SK-N-SH (cell line): Measurements from ENCODE around the gene CMTM2. TPM values are rescaled to one million over a fixed set of nuclear protein-coding genes. Genes with fewer than 3 reads are reported as not detected.

Experiments used
- CTCF ChIA-PET: fragments of 300-600, 350-600 bp; formaldehyde crosslinking; extraction: SDS; loops from one replicate; lab custom pipeline; 2021; lab: Yijun Ruan, JAX
- POLR2A ChIA-PET: fragments of 350-600 bp; sonication (Branson Sonifier 250); formaldehyde crosslinking; extraction: SDS; loops from one replicate; lab custom pipeline; 2020; ENCODE audit warnings: antibody characterized with exemption, inconsistent platforms; lab: Yijun Ruan, JAX
- DNase-seq: peaks from one replicate; pipeline ENCODE4 v3.0.0; 2012
- H2AFZ ChIP-seq: fragments of 200-600 bp; sonication (generic); 2 replicates; pipeline ENCODE4 v1.8.1; 2016; ENCODE audit warnings: antibody characterized with exemption, mild to moderate bottlenecking, low read depth
- H3F3A ChIP-seq: fragments of 200-600 bp; sonication (generic); replicated peaks from 2 replicates; pipeline ENCODE3; 2016; ENCODE audit warnings: antibody characterized with exemption, mild to moderate bottlenecking; ENCODE audit not compliant: insufficient read depth
- H3K27ac ChIP-seq, 2 experiments: fragments of 200-500 bp in 1 of 2; fragments of 200-600 bp in 1 of 2; sonication (Bioruptor generic) in 1 of 2; sonication (generic), shearing (Covaris generic) in 1 of 2; 2 replicates each; pipeline versions ENCODE4 v1.5.1 to v1.6.1; 2014 to 2016; ENCODE audit warnings: low read depth in 2 of 2, inconsistent platforms in 1 of 2, low read length in 1 of 2, mild to moderate bottlenecking in 1 of 2, mixed read lengths in 1 of 2
- H3K27me3 ChIP-seq: fragments of 200-600 bp; sonication (generic), shearing (Covaris generic); 2 replicates; pipeline ENCODE4 v1.6.1; 2016; ENCODE audit warnings: mixed run types; ENCODE audit not compliant: insufficient read depth
- H3K36me3 ChIP-seq, 2 experiments: fragments of 200-500 bp in 1 of 2; fragments of 200-600 bp in 1 of 2; sonication (Bioruptor generic) in 1 of 2; sonication (generic) in 1 of 2; replicated peaks in 1 of 2; 2 replicates each; pipeline versions ENCODE3 to v1.5.1; 2014 to 2016; ENCODE audit warnings: low read length in 1 of 2, mild to moderate bottlenecking in 1 of 2; ENCODE audit not compliant: insufficient read depth in 2 of 2, control insufficient read depth in 1 of 2
- H3K4me1 ChIP-seq, 2 experiments: fragments of 200-500 bp in 1 of 2; fragments of 200-600 bp in 1 of 2; sonication (Bioruptor generic) in 1 of 2; sonication (generic), shearing (Covaris generic) in 1 of 2; 2 replicates each; pipeline versions ENCODE4 v1.5.1 to v1.6.1; 2014 to 2016; ENCODE audit warnings: low read depth in 1 of 2, low read length in 1 of 2, mixed run types in 1 of 2; ENCODE audit not compliant: insufficient read depth in 2 of 2, control insufficient read depth in 1 of 2
- H3K4me2 ChIP-seq: fragments of 200-600 bp; sonication (generic), shearing (Covaris generic); 2 replicates; pipeline ENCODE4 v1.6.1; 2017; ENCODE audit warnings: mixed run types
- H3K4me3 ChIP-seq, 2 experiments: fragments of 200-500 bp in 1 of 2; fragments of 200-600 bp in 1 of 2; sonication (Bioruptor generic) in 1 of 2; sonication (generic), shearing (Covaris generic) in 1 of 2; 2 replicates each; pipeline versions ENCODE4 v1.5.1 to v1.8.1; 2014 to 2016; ENCODE audit warnings: low read depth in 2 of 2, inconsistent platforms in 1 of 2, low read length in 1 of 2, mild to moderate bottlenecking in 1 of 2, mixed read lengths in 1 of 2, moderate library complexity in 1 of 2
- H3K79me2 ChIP-seq: fragments of 200-600 bp; sonication (generic); 2 replicates; pipeline ENCODE4 v1.8.1; 2017; ENCODE audit warnings: mild to moderate bottlenecking; ENCODE audit not compliant: insufficient read depth
- H3K9ac ChIP-seq: fragments of 200-600 bp; sonication (generic); 2 replicates; pipeline ENCODE4 v1.6.1; 2017; ENCODE audit warnings: mixed run types
- H3K9me2 ChIP-seq: fragments of 200-600 bp; sonication (generic); 2 replicates; pipeline ENCODE4 v1.6.1; 2017; ENCODE audit warnings: mixed run types
- H3K9me3 ChIP-seq: fragments of 200-600 bp; sonication (generic); 2 replicates; pipeline ENCODE4 v1.6.1; 2017; ENCODE audit warnings: mixed run types, mild to moderate bottlenecking, moderate library complexity
- H4K20me1 ChIP-seq: fragments of 200-600 bp; sonication (generic); 2 replicates; pipeline ENCODE4 v1.6.1; 2017; ENCODE audit warnings: mild to moderate bottlenecking, mixed run types; ENCODE audit not compliant: insufficient read depth
- CHD2 ChIP-seq: fragments of 150-350 bp; IDR thresholded peaks from 2 replicates; pipeline ENCODE4 v1.6.1; 2018; ENCODE audit warnings: low read length; ENCODE audit not compliant: partially characterized antibody
- CTCF ChIP-seq: fragments of 200-600 bp; sonication (generic); IDR thresholded peaks from 2 replicates; pipeline ENCODE4 v1.6.1; 2017; ENCODE audit warnings: antibody characterized with exemption, mild to moderate bottlenecking, moderate library complexity
- ELF1 ChIP-seq: IDR thresholded peaks from 2 replicates; pipeline ENCODE4 v1.4.0; 2012
- EP300 ChIP-seq, 2 experiments: IDR thresholded peaks; 2 replicates each; pipeline versions ENCODE4 v1.4.0 to v1.6.1; 2012; ENCODE audit warnings: borderline replicate concordance in 1 of 2, low read depth in 1 of 2, low read length in 1 of 2
- FOSL2 ChIP-seq: IDR thresholded peaks from 2 replicates; pipeline ENCODE4 v1.4.0; 2012; ENCODE audit warnings: low read depth, mild to moderate bottlenecking, moderate library complexity, borderline replicate concordance
- FOXJ3 ChIP-seq: sonication (generic); formaldehyde crosslinking; IDR thresholded peaks from 2 replicates; pipeline ENCODE4 v1.5.1; 2020; ENCODE audit warnings: mild to moderate bottlenecking, missing genetic modification reagents
- FOXM1 ChIP-seq: IDR thresholded peaks from 2 replicates; pipeline ENCODE4 v1.4.0; 2012; ENCODE audit warnings: low read depth, mild to moderate bottlenecking
- GABPA ChIP-seq: IDR thresholded peaks from 2 replicates; pipeline ENCODE4 v1.4.0; 2012; ENCODE audit warnings: low read depth, mild to moderate bottlenecking
- IRF3 ChIP-seq: fragments of 150-350 bp; IDR thresholded peaks from 2 replicates; pipeline ENCODE4 v1.6.1; 2016; ENCODE audit warnings: mild to moderate bottlenecking, low read depth, low read length
- MAX ChIP-seq: IDR thresholded peaks from 2 replicates; pipeline ENCODE4 v1.4.0; 2012; ENCODE audit warnings: low read depth
- MEF2A ChIP-seq: IDR thresholded peaks from 2 replicates; pipeline ENCODE4 v1.4.0; 2012; ENCODE audit warnings: low read depth, borderline replicate concordance
- NFIC ChIP-seq: IDR thresholded peaks from 2 replicates; pipeline ENCODE4 v1.4.0; 2012; ENCODE audit warnings: borderline replicate concordance
- NRF1 ChIP-seq: IDR thresholded peaks from 2 replicates; pipeline ENCODE4 v1.6.1; 2012; ENCODE audit warnings: low read depth, mild to moderate bottlenecking, low read length
- PBX3 ChIP-seq: IDR thresholded peaks from 2 replicates; pipeline ENCODE4; 2012
- POLR2AphosphoS5 ChIP-seq: IDR thresholded peaks from 2 replicates; pipeline ENCODE4 v1.6.1; 2012; ENCODE audit warnings: low read depth, low read length
- RAD21 ChIP-seq: IDR thresholded peaks from 2 replicates; pipeline ENCODE4 v1.6.1; 2012; ENCODE audit warnings: mild to moderate bottlenecking, low read length
- SIN3A ChIP-seq: IDR thresholded peaks from 2 replicates; pipeline ENCODE4 v1.6.1; 2012; ENCODE audit warnings: low read depth, mild to moderate bottlenecking, low read length, moderate library complexity, borderline replicate concordance
- TCF12 ChIP-seq: IDR thresholded peaks from 2 replicates; pipeline ENCODE4 v1.4.0; 2012
- YY1 ChIP-seq: IDR thresholded peaks from 2 replicates; pipeline ENCODE4 v1.4.0; 2012; ENCODE audit warnings: low read depth, mild to moderate bottlenecking
- ZBTB33 ChIP-seq: IDR thresholded peaks from 2 replicates; pipeline ENCODE4 v1.4.0; 2012; ENCODE audit warnings: low read depth, borderline replicate concordance
- WGBS: methylation state at CpG from one replicate; pipeline ENCODE4 v1.1.6; 2017; ENCODE audit warnings: low lambda C conversion rate; 5-methylcytosine and 5-hydroxymethylcytosine counted together
- polyA plus RNA-seq, 3 experiments: library from polyadenylated mRNA; depleted of rRNA; stranded (reverse); fragments of >200 nt; gene quantifications; 2 replicates each; pipeline ENCODE4 v1.2.3, GENCODE V29; 2012

The CMTM2 gene, protein sequence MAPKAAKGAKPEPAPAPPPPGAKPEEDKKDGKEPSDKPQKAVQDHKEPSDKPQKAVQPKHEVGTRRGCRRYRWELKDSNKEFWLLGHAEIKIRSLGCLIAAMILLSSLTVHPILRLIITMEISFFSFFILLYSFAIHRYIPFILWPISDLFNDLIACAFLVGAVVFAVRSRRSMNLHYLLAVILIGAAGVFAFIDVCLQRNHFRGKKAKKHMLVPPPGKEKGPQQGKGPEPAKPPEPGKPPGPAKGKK
- polyA plus RNA-seq (2012; rRNA removed), result not detected in 2 replicates
- polyA plus RNA-seq (2012; cell fraction: cytosol; rRNA removed), result 0.07 TPM in 1 of 2 replicates, not detected in the other
- 0.39 and 0.46 TPM in 2 replicates for polyA plus RNA-seq (2012; cell fraction: nucleus; rRNA removed)

- WGBS, result 92% methylated on average over 77 of the region's 77 CpGs
- Histone ChIP-seq H3K79me2 (no peaks in the 10 kb centered on the region), H3K27ac (peak within 1 kb of the TSS; percentile 31 to 52; a peak in 2 of 4 replicates), H3K9ac (no peak within 1 kb of the TSS), H3K4me3 (no peak within 1 kb of the TSS), H3F3A (peaks cover 7% of the 10 kb centered on the region), H3K9me2 (no peaks in the 10 kb centered on the region), H2AFZ (no peak within 1 kb of the TSS), H4K20me1 (no peaks in the 10 kb centered on the region), H3K4me2 (peak within 1 kb of the TSS; percentile 44), H3K9me3 (no peaks in the 10 kb centered on the region), H3K27me3 (no peaks in the 10 kb centered on the region), H3K36me3 (no peaks in the 10 kb centered on the region), H3K4me1 (peaks cover 0 to 16% of the 10 kb centered on the region in 2 experiments; a peak in 2 of 4 replicates)
- CTCF ChIA-PET, result interaction anchor here (0.7 to 2.8 kb wide), 4 partner anchors 10 to 172 kb away, joined by 3 to 9 read pairs (median 4); no protein-coding TSS in a partner anchor
- DNase-seq, result no peak
- POLR2A ChIA-PET, result interaction anchor here (0.6 kb wide), 1 partner anchor 13 kb away, joined by 3 read pairs; the partner anchor contains the start of gene CMTM1
- TF ChIP-seq RAD21, result no peak
- no peak for TF ChIP-seq SIN3A
- no peak for TF ChIP-seq NFIC
- TF ChIP-seq YY1, result no peak
- no peak for TF ChIP-seq CHD2
- no peak for TF ChIP-seq TCF12
- no peak for TF ChIP-seq FOXJ3 (CRISPR knock-in tag)
- no peak for TF ChIP-seq EP300 (IDR thresholded peaks at IDR 0.05; ENCODE audit: borderline replicate concordance in 1 of 2, low read depth in 1 of 2, low read length in 1 of 2)
- no peak for TF ChIP-seq GABPA
- TF ChIP-seq POLR2AphosphoS5, result no peak
- TF ChIP-seq ZBTB33, result no peak
- no peak for TF ChIP-seq MAX
- TF ChIP-seq IRF3, result no peak
- no peak for TF ChIP-seq MEF2A
- TF ChIP-seq NRF1, result no peak
- TF ChIP-seq PBX3, result no peak
- TF ChIP-seq FOXM1, result no peak
- TF ChIP-seq CTCF, result no peak
- TF ChIP-seq ELF1, result no peak
- TF ChIP-seq FOSL2, result no peak
These were observed at the start of gene CMTM2 for GRCh38 chr16:66578651-66579531. CMTM2 (plus strand) TSS chr16:66579463; CDS start chr16:66579608, 145 bp downstream.
